HG02840 (cell line): ENCODE data around the gene RASGRP4.

Source experiments
- ATAC-seq: cut with Tn5 transposase; IDR thresholded peaks from one replicate; pipeline ENCODE4 v1.9.1; 2021; ENCODE audit warnings: mild to moderate bottlenecking, moderate library complexity, moderate number of reproducible peaks; ENCODE audit not compliant: unreplicated experiment, low FRiP score

RASGRP4 gene

DNA sequence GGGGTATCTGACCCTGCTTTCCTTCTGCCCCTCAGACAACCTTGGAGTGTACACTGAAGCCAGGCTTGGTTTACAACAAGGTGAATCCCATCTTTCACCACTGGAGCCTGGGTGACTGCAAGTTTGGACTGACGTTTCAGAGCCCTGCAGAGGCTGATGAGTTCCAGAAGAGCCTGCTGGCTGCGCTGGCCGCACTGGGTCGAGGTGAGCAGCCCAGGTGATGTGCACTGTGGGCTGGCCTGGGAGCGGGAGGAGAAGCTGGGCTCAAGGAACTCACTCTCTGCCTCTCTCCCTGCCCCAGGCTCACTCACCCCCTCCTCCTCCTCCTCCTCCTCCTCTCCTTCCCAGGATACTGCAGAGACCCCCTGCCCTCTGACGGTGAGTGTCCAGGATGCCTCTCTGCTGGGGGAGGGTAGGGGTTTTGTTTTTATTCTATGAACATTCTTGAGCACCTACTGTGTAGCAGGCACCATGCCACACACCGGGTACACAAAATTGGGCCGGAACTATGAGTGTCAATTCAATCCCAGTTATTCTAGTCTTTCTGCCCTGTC lies 34.0 kb downstream of the RASGRP4 start:
- ATAC-seq: no peak

DNA sequence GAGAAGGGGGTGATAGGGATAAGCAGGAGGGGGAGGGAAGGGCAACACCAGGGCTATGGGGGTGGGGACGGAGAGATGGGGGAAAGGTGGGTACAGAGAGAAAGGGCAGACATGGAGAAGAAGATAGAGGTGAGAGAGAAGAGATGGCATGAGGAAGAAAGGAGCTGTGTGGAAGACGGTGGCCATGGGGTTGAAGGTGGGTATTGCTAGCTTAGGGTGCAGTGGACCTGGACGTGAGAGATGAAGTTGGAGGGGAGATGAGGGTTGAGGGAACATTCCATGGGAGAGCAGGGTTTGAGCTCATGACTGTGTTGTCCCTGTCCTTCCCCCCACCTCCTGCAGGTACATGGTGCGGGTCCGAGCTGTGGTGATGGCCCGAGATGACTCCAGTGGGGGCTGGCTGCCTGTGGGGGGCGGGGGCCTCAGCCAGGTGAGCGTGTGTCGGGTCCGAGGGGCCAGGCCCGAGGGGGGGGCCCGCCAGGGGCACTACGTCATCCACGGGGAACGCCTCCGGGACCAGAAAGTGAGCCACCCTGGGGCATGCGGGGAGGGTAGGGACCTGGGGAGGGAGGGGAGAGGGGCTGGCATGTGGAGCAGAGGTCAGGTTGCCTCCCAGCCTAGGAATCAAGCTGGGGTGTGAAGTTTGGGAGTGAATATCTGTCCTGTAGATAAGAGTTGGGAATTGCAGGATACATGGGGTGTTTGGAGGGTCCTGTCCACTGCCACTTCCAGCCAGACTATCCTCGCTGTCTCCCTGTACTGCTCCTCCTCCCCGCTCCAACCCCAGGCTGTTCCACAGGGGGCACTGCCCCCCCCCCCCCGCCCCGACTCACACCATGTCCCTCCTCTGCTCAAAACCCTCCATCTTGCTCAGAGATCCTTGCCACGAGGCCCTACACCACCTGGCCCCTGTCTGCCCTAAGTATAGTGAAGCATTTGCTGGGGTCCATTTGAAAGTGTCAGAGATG lies 35.8 kb downstream of the RASGRP4 start:
- ATAC-seq: no peak

DNA sequence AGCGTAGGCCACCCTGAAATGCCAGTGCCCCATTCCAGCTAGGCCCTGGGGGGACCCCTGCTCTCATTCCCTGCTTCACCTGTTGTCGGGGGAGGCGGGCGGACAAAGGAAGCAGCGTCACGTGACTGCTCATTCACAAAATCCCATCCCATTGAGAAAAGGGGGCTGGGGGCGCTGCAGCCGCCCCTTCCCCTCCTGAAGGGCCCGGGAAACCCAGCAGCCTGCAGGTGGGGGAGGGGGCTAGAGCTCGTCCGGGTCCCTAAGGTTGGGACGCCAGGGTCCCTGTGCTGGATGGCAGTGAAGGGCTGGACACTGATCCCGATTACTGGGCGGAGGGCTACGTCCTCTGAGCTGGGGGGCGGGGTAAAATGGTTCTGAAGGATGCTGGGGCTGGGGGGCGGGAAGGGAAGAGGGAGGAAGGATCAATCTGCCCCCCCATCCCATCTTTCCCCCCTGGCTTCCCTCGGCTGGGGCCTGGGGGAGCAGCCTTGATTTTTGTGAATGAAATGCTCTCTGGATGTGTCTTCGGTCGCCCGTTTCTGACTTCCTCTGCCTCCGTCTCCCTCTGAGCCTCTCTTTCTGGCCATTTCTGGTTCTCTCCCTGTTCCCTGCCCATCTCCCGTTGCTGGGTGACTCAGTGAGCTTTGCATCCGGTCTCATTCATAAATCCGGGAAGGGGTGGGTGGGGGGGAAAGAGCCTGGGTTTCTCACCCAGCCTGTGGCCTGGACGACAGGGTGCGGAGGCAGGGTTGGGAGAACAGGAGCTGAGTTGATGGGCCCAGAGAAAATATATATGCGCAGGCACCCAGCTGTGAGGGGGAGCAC lies 36.7 kb downstream of the RASGRP4 start:
- no peak for ATAC-seq

DNA sequence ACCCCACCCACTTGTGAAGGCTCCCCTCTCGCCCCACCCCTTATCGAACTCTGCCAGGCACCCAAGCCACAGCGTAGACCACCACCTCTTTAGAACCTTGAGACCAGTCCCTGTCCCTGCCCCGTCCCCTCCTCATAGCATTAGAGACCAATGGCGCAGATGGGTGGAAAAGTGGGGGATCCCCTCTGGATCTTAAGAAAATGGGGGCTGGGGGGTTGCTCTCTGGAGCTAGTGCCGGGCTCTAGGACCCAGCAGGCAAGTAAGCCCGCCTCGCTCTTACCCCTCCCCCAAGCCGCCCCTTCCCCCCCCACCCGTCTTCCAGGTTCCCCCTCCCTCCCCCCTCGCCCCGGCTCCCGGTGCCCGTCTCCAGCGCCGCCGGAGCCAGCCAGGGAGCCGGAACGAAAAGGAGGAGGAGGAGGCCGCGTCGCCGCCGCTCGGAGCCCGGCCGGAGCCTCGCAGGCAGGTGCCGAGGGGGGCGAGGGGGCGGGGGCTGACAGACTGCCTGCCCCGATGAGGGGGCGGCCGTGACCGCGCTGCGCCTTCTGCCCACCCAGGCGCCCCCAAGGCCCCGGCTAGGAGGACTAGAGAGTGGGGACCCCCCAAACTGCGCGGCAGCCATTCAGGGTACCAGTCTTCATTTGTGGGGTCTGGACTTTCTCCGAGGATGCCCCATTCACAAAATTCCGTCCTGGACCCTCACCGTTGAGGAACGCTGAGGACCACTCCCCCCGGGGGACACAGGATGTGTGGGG lies 37.5 kb downstream of the RASGRP4 start, which contains the start of gene SPRED3:
TSS of gene SPRED3 (plus strand) at position 349 of the 752 bp plus-strand sequence. CDS start 1,606 bp downstream, outside the sequence.
- no peak for ATAC-seq

DNA sequence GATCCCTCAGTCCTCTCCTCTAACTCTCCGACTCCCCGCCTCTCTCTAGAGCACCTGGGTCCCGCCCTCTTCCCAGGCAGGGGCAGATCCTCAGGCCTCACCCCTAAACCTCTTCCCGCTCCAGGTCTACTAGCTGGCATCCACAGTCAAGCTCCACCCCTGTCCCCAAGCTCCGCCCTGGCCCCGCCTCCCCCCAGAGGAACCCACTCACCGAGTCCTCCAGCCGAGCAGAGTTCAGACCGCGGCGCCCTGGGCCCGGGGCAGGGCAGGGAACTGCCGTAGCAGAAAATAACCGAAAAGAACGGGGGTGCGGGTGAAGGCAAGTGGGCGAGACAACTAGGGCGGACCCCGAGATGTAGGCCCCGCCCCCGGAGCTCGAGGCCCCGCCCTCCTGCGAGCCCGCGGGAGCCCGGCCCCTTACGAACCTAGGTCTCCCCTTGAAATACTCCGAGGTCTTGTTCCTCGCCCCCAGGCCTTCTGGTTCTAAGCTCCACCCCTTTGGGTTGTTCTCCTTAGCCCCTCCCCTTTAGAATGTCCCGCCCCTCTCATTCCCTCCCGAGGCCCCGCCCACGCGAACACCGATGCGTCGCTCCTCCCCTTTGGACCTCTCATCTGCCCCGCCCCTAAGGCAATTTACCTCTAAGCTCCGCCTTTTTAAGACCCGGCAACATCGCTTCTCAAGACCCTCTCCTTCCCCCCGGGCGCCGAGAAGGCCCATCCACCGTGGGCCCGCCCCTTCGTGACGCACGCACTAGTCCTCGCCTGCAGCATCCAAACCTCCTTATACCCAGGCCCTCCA lies 38.3 kb downstream of the RASGRP4 start, which contains the start of gene GGN:
TSS of gene GGN (minus strand) at position 485 of the 799 bp plus-strand sequence. CDS start 773 bp downstream, outside the sequence.
- no peak for ATAC-seq

DNA sequence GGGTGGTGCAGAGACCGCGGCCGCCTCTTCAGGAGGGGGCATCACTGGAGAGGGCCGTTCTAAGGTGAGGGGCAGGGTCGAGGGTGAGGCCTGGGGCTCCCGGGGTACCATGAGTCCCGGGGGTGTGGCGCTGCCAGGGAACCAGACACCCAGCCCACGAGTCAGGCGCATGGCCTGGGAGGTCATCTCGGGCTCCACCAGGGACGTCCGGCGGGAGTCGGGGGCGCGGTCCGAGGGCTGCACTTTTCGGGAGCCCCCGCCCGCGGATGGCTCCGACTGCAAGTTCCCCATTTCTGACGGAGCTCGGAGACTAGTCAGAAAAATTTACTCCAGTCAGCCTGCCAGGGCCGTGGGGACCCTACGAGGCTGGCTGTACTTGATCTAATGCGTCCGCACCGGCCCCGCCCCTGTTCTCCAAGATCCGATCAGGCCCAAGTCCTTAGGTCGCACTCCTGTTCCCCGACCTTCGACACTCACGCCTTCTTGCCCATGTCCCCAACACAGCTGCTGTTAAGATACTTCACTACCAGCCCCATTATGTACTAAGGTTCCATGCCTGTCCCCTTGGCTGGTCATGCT lies 39.0 kb downstream of the RASGRP4 start:
- no peak for ATAC-seq

DNA sequence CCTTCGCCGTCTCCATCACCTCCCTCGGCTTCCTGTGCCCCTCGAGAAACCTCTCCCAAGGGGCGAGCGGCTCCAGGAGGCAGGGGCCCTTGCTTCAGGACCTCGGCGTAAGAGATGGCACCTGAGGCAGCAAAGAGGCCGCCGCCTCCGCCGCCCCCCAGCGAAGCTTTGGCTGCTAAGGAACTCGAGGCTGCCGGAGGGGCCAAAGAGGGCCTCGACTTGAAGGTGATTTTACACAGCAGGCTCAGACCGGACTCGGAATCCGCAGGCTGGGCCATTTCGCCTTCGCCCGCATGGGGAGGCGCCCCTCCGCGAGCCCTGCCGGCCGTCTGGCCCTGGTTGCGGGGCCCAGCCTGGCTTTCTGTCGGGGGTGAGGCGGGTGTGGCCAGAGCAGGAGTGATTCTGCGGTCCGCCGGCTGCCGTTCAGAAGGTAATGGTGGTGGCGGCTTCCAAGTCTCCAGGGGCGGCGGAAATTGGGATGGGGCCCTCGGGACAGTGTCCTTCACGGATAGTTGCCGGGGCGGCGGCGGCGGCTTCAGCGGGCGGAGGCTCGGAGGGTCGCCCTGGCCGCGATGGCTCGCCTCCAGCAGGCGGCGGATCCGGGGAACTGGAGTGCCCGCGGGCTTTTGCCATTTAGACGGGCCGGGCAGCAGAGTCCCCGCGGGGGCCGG lies 39.6 kb downstream of the RASGRP4 start:
- ATAC-seq: no peak

DNA sequence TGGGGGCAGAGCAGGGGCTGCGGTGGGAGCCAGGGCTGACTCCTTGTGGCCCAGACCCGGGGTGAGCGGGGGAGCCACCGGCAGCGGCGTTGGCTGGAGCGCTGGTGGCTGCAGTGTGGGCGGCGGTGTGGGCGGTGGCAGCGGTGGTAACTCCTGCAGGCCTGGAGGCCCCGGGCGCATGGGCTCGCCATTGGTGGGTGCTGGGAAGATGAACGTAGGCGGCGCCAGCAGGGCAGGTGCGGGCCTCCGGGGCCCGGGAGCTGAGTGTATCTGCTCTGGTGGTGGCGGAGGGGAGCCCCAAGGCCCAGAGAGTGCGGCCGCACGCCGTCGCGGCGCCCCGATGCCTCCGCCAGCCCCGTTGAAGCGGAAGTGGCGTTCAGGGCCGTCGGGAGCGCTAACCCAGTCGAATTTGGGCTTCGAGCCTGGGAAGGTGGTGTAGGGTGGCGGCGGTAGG lies 40.2 kb downstream of the RASGRP4 start:
- ATAC-seq: no peak

DNA sequence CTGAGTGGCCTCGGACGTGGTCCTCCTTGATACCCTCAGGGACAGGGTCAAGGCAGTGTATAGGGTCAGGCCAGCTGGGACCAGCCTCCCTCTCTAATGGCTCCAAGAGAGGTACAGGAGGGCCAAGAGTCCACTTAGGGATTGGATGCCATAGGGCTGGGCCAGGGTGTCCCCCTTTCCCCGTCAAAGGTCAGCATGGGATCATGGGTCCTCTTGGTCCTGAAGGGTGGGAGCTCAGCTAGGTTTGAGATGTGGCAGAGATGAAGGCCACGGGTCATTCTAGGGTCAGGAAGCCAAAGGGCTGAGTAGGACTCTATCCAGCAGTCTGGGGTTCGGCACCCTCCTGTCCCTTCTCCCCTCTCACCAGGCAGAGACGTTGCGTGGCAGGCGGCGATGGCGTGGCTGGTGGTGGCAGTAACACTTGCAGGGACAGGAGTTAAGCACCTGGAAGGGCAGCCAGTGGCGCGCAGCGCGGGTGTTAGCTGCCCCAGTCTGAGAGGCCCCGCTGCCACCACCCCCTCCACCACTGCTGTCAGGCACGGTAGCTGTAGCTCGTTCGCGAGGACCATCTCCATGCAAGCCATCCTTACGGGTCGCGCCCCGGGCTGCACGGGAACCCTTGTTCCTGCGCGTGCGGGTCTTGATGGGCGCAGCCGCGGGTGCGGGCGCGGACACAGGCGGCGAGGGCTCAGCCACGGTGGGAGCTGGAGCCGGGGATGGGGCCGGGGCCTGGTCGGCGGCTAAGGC lies 40.8 kb downstream of the RASGRP4 start:
- ATAC-seq: no peak

DNA sequence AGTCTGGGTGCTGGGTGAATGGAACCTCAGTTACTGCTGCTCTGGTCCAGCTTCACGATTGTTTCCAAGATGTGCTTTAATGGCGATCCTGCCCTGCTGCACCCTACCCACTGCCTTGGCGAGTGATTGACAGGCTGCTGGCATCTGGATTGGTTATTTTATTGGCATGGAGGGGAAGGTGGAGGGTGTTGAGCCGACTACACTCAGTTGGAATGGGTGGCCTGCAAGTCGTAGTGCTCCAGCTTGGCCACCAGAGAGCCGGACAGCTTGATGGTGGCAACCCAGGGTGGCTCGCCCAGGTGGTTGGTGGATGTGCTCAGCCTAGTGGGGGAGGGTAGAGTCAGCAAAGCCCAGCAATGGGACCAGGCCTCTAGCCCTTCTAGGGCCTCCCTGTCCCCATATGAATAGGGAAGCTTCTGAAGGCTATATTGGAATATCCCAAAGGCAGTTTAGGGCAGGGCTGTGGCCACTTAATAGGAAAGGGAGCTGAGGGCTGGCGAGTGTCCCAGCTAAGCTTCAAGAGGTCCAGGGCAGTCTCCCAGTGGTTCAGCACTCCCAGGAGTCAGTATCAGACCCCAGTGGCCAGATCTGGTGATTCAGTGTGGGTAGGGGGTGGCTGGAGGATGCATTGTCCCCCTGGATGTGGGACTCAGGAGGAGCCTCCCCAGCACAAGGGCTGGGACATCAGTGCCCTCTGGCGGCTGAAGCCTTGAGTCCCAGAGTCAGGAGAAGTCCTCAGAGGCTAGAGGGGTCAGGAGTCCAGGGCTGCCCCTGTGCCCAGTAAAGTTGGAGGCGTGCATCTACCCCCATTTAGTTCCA lies 41.6 kb downstream of the RASGRP4 start:
- no peak for ATAC-seq

DNA sequence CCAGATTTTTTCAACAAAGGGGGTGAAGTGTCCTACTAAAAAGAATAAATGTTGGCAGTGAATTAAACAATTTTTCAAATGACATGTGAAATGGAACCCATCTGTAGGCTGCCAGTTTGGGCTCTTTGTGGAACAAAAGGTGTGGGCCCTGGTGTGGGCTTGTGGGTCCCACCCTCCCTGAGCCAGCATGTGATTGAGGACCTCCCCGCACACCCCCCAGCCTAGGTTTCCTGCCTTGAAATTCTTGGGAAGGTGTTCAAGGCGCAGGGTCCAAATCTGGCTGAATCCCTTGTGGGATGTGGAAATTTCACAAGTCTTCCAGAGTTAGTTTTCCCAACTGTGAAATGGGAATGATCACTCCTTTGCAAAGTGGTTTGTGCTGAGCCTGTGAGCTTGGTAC lies 42.3 kb downstream of the RASGRP4 start:
- no peak for ATAC-seq

DNA sequence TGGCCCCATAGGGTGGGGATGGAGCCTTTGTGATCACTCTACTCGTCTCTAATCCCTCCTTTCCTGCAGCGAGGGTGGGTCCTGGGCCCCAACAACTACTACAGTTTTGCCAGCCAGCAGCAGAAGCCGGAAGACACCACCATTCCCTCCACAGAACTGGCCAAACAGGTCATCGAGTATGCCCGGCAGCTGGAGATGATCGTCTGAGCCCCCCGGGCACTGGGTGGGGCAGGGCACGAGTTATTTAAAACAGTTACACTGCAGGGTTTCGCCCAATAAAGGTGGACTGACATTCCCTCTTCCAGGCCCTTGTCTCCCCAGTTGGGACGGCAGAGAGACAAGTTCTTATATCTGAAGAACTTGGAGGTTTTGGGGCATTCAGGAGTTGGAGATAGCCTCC lies 42.8 kb downstream of the RASGRP4 start:
- ATAC-seq: no peak

DNA sequence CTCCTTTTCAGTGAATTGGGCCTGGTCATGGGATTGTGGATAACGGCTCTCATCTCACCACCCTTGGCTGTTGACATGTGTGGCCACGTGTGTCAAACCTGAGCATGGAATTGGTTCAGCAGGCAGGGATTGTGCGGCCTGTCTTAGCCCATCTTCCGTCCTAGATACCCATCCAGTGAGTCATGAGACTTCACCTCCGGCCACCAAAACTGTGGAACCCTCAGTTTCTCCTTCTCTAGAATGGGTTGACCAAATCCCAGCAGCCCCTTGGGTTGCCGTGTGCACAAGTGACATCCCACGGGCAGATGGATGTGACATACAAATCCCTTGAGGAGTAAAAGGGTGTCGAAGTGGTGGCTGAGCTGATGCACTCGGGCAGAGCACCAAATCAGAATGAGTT lies 44.9 kb downstream of the RASGRP4 start:
- ATAC-seq: no peak

DNA sequence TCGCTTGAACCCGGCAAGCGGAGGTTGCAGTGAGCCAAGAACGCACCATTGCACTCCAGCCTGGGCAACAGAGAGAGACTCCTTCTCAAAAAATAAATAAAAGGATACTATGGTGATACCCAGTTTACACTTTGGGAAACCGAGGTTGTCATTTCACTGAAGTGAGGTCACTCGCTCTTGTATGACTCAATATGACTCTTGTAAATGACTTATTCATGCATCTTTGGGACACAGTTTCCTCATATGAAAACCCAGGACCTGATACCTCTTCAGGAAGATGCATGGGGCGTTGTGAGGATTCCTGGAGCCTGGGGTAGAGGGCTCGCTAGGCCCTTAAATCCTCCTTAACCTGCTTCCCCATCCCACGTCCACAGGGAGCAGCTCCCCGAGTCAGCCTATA lies 47.2 kb downstream of the RASGRP4 start:
- no peak for ATAC-seq

DNA sequence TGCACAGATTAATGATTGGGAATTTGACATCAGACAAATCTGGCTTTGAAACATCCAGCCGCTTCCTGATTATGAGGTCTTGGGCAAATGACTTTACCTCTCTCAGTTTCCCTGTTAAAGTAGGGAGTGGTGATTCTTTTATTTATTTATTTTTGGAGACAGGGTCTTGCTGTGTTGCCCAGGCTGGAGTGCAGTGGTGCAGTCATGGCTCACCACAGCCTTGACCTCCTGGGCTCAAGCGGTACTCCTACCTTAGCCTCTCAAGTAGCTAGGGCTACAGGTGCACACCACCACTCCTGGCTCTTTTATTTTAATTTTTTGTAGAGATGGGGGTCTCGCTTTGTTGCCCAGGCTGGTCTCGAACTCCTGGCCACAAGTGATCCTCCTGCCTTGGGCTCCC lies 49.0 kb downstream of the RASGRP4 start:
- no peak for ATAC-seq

DNA sequence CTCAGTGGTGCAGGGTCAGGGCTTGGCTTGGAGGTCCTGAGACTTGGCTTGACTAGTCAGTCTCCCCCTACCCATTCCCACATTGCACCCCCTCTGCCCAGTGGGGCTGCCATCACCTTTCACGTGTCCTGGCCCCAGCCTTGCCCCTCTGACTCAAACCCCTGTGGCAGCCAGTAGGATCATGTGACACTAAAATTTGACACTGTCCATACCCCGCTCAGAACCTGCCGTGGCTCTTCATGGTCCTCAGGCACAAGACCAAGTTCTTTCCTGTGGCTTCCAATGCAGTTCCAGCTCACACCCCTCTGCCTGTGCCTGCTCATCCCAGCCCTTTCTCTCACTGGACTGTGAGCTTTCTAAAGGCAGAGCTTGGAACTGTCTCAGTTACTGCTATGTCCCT lies 49.4 kb downstream of the RASGRP4 start:
- no peak for ATAC-seq

DNA sequence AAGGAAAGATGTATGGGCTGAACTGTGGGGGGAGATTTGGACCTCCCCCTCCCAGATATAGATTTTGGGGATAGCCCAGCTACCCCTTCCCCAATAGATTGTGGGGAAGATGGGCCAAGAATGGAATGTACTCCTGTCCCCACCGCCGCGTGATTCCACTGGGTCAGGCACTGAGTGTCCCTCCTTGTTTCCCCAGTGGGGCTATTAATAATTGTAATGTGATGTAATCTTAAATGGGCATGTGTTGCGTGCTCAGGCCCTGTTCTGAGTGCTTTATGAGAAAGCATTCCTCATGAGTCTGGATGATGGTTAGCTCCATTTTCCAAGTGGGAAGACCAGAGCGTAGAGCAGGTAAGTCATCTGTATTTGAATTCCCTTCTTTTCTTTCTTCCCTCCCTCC lies 50.3 kb downstream of the RASGRP4 start:
- no peak for ATAC-seq
